B cell (primary cell): ENCODE data around the gene ATRIP. TPM values are rescaled to one million over a fixed set of nuclear protein-coding genes. Genes with fewer than 3 reads are reported as not detected.

Source experiments
- ATAC-seq: fragments of 200-7000 bp; cut with Tn5 transposase; one replicate; pipeline ENCODE4 v1.10.0; 2021; ENCODE audit warnings: low read depth, mild to moderate bottlenecking, moderate number of reproducible peaks, moderate library complexity
- CTCF ChIA-PET: fragments of 350-600 bp; sonication (Branson Sonifier 250); formaldehyde crosslinking; loops from one replicate; lab custom pipeline; 2021; ENCODE audit warnings: antibody characterized with exemption, inconsistent platforms; lab: Charles Lee
- POLR2A ChIA-PET: fragments of 350-600 bp; sonication (Branson Sonifier 250); formaldehyde crosslinking; loops from one replicate; lab custom pipeline; 2021; ENCODE audit warnings: antibody characterized with exemption; lab: Charles Lee
- DNase-seq: peaks from one replicate; pipeline ENCODE4 v3.0.0; 2013
- H2AFZ ChIP-seq: 2 replicates; pipeline ENCODE4 v1.6.1; 2012; ENCODE audit warnings: mild to moderate bottlenecking, low read depth, low read length; ENCODE audit not compliant: insufficient read depth, poor library complexity, severe bottlenecking
- H3K27ac ChIP-seq, 2 donors: 1 replicate in 1 of 2; 2 replicates in 1 of 2; pipeline ENCODE4 v1.5.1; 2012 to 2013; ENCODE audit warnings: low read length in 2 of 2, mild to moderate bottlenecking in 2 of 2, moderate library complexity in 1 of 2
- H3K27me3 ChIP-seq, 4 experiments: fragments of 200-600 bp in 1 of 4; sonication (generic) in 1 of 4; replicated peaks in 1 of 4; 1 replicate in 2 of 4; 2 replicates in 2 of 4; pipeline versions ENCODE4 v1.6.1 to v1.7.0; 2013 to 2016; ENCODE audit warnings: low read length in 3 of 4, mild to moderate bottlenecking in 2 of 4, mixed read lengths in 1 of 4, moderate library complexity in 1 of 4; ENCODE audit not compliant: insufficient read depth in 4 of 4, control insufficient read depth in 3 of 4; ENCODE audit errors: control extremely low read depth in 1 of 4
- H3K36me3 ChIP-seq, 2 experiments: replicated peaks in 1 of 2; 1 replicate in 1 of 2; 2 replicates in 1 of 2; pipeline versions ENCODE4 v1.6.1 to v1.7.1; 2013; ENCODE audit warnings: low read length in 1 of 2; ENCODE audit not compliant: insufficient read depth in 2 of 2, control insufficient read depth in 1 of 2; ENCODE audit errors: control extremely low read depth in 1 of 2, extremely low read depth in 1 of 2
- H3K4me1 ChIP-seq, 2 donors: fragments of 200-600 bp in 1 of 2; sonication (generic) in 1 of 2; 1 replicate in 1 of 2; 2 replicates in 1 of 2; pipeline versions ENCODE4 v1.5.1 to v1.6.1; 2013 to 2017; ENCODE audit warnings: low read length in 2 of 2; ENCODE audit not compliant: control insufficient read depth in 2 of 2, insufficient read depth in 2 of 2
- H3K4me2 ChIP-seq: replicated peaks from 2 replicates; pipeline ENCODE3; 2012; ENCODE audit warnings: mild to moderate bottlenecking, low read depth, low read length; ENCODE audit not compliant: poor library complexity, severe bottlenecking
- H3K4me3 ChIP-seq, 5 experiments: fragments of 200-600 bp in 1 of 5; sonication (generic) in 1 of 5; 1 replicate in 3 of 5; 2 replicates in 2 of 5; pipeline versions ENCODE4 v1.5.1 to v1.7.0; 2011 to 2016; ENCODE audit warnings: low read length in 4 of 5, mild to moderate bottlenecking in 4 of 5, low read depth in 2 of 5, control low read depth in 1 of 5, moderate library complexity in 1 of 5; ENCODE audit not compliant: insufficient read depth in 1 of 5; ENCODE audit errors: control extremely low read depth in 1 of 5, extremely low read depth in 1 of 5
- H3K79me2 ChIP-seq: fragments of 200-600 bp; sonication (generic); one replicate; pipeline ENCODE4 v1.6.0; 2016; ENCODE audit warnings: low read length; ENCODE audit not compliant: control insufficient read depth, insufficient read depth
- H3K9ac ChIP-seq: fragments of 200-600 bp; sonication (generic); 2 replicates; pipeline ENCODE4 v1.6.1; 2017; ENCODE audit warnings: mild to moderate bottlenecking, low read length, moderate library complexity
- H3K9me3 ChIP-seq, 3 donors: one replicate each; pipeline versions ENCODE4 v1.6.1 to v1.7.1; 2013; ENCODE audit warnings: low read length in 2 of 3; ENCODE audit not compliant: control insufficient read depth in 2 of 3, insufficient read depth in 1 of 3; ENCODE audit errors: control extremely low read depth in 1 of 3
- H4K20me1 ChIP-seq: 2 replicates; pipeline ENCODE4 v1.6.0; 2012; ENCODE audit warnings: mild to moderate bottlenecking, low read length; ENCODE audit not compliant: insufficient read depth, control insufficient read depth, poor library complexity, severe bottlenecking
- H3K27ac Mint-ChIP-seq: one replicate; pipeline ENCODE4 v1.8.0; 2021; ENCODE audit warnings: mixed read lengths
- H3K27me3 Mint-ChIP-seq: one replicate; pipeline ENCODE4 v1.8.0; 2021; ENCODE audit warnings: mixed read lengths
- H3K4me1 Mint-ChIP-seq: one replicate; pipeline ENCODE4 v1.8.0; 2021; ENCODE audit warnings: mixed read lengths
- H3K4me3 Mint-ChIP-seq: one replicate; pipeline ENCODE4 v1.8.0; 2021; ENCODE audit warnings: mixed read lengths
- H3K9me3 Mint-ChIP-seq: one replicate; pipeline ENCODE4 v1.8.0; 2022; ENCODE audit warnings: mixed read lengths; ENCODE audit not compliant: insufficient read depth
- CTCF ChIP-seq: fragments of 200-600 bp; IDR thresholded peaks from one replicate; pipeline ENCODE4 v1.8.0; 2022; ENCODE audit warnings: antibody characterized with exemption, mild to moderate bottlenecking
- EZH2 ChIP-seq: IDR thresholded peaks from 2 replicates; pipeline ENCODE4 v1.6.1; 2012; ENCODE audit warnings: borderline replicate concordance, low read depth, mild to moderate bottlenecking, moderate library complexity, low read length; ENCODE audit not compliant: insufficient read depth, poor library complexity, severe bottlenecking
- WGBS: methylation state at CpG from one replicate; pipeline ENCODE4 v1.1.5; 2013; ENCODE audit warnings: missing lambda C conversion rate; ENCODE audit not compliant: insufficient coverage; 5-methylcytosine and 5-hydroxymethylcytosine counted together
- intact Hi-C: fragments of 100-400 bp; cut with micrococcal nuclease; formaldehyde crosslinking; loops from one replicate; pipeline ENCODE4 v1.10.0; 2022
- polyA plus RNA-seq: library from polyadenylated mRNA; depleted of rRNA; stranded (reverse); fragments of >200 nt; gene quantifications from 2 replicates; pipeline ENCODE4 v1.2.3, GENCODE V29; 2012
- total RNA-seq, 2 donors: library from RNA; stranded (reverse); fragments of 120-200 nt in 1 of 2; gene quantifications; 1 replicate in 1 of 2; 2 replicates in 1 of 2; pipeline versions ENCODE4 v1.2.3 to v1.2.4, GENCODE V29; 2013 to 2022

The ATRIP gene
- total and polyA plus RNA-seq, 2 donors (not counting 1 experiment from before 2014, with no cell fraction given): 10.5 to 11.6 TPM

GRCh38 chr3:48459331-48459730 is 12.8 kb downstream of the ATRIP start:
- H3K4me2 ChIP-seq: no peak overlapping the region
- H3K9me3 Mint-ChIP-seq: no peaks in the 10 kb centered on the region
- no peak overlapping the region for H3K4me3 Mint-ChIP-seq
- no peak overlapping the region for H3K27ac ChIP-seq
- no peaks in the 10 kb centered on the region for H4K20me1 ChIP-seq
- intact Hi-C loops: no loop called here
- ATAC-seq: no peak
- no peaks in the 10 kb centered on the region for H3K4me1 ChIP-seq
- H3K9me3 ChIP-seq: no peaks in the 10 kb centered on the region
- 96% methylated on average over 3 of the region's 3 CpGs for WGBS
- H3K79me2 ChIP-seq: no peaks in the 10 kb centered on the region
- DNase-seq: no peak
- no peak for TF ChIP-seq EZH2
- no peak for TF ChIP-seq CTCF
- peaks cover 7 to 36% of the 10 kb centered on the region in 2 experiments for H3K36me3 ChIP-seq
- no peak overlapping the region for H3K4me3 ChIP-seq
- H2AFZ ChIP-seq: no peak overlapping the region
- H3K4me1 Mint-ChIP-seq: no peaks in the 10 kb centered on the region
- CTCF ChIA-PET: interaction anchor here (1.3 to 4.4 kb wide), 3 partner anchors 14 to 58 kb away, joined by 3 to 29 read pairs (median 4); no protein-coding TSS in a partner anchor
- no peaks in the 10 kb centered on the region for H3K27me3 ChIP-seq
- POLR2A ChIA-PET: interaction anchor here (1.1 kb wide), 1 partner anchor 13 kb away, joined by 5 read pairs; no protein-coding TSS in a partner anchor
- H3K9ac ChIP-seq: no peak overlapping the region
- H3K27ac Mint-ChIP-seq: no peak overlapping the region
- H3K27me3 Mint-ChIP-seq: no peaks in the 10 kb centered on the region

GRCh38 chr3:48459773-48460516 is 13.4 kb downstream of the ATRIP start:
- no peaks in the 10 kb centered on the region for H3K27me3 Mint-ChIP-seq
- peaks cover 6 to 32% of the 10 kb centered on the region in 2 experiments for H3K36me3 ChIP-seq
- no peaks in the 10 kb centered on the region for H3K4me1 Mint-ChIP-seq
- no peaks in the 10 kb centered on the region for H3K9me3 ChIP-seq
- no peak overlapping the region for H2AFZ ChIP-seq
- intact Hi-C loops: loop anchor here (10.0 kb wide), 1 partner anchor 225 kb away; the partner anchor contains the start of gene NCKIPSD
- no peak overlapping the region for H3K9ac ChIP-seq
- POLR2A ChIA-PET: no interaction called here
- 96% methylated on average over 7 of the region's 7 CpGs for WGBS
- no peak overlapping the region for H3K4me2 ChIP-seq
- DNase-seq (no peak), ATAC-seq (no peak)
- no peaks in the 10 kb centered on the region for H3K4me1 ChIP-seq
- H3K27me3 ChIP-seq: no peaks in the 10 kb centered on the region
- H3K27ac ChIP-seq: no peak overlapping the region
- CTCF ChIA-PET: interaction anchor here (1.0 to 4.4 kb wide), 3 partner anchors 24 to 59 kb away, joined by 4 to 29 read pairs (median 4); no protein-coding TSS in a partner anchor
- H3K79me2 ChIP-seq: peaks cover 3% of the 10 kb centered on the region
- no peaks in the 10 kb centered on the region for H4K20me1 ChIP-seq
- no peak overlapping the region for H3K4me3 Mint-ChIP-seq
- H3K9me3 Mint-ChIP-seq: no peaks in the 10 kb centered on the region
- TF ChIP-seq CTCF: no peak
- TF ChIP-seq EZH2: no peak
- no peak overlapping the region for H3K4me3 ChIP-seq
- no peak overlapping the region for H3K27ac Mint-ChIP-seq
